Kidney (tissue), 14 donors: ENCODE data around the gene CA10. TPM values are rescaled to one million over a fixed set of nuclear protein-coding genes. Genes with fewer than 3 reads are reported as not detected.

Experiments used
- DNase-seq, 5 donors: peaks; one replicate each; pipeline ENCODE4 v3.0.0-alpha.2; 2013 to 2020
- FAIRE-seq: peaks from 2 replicates; lab custom pipeline; 2012; peaks lifted over from hg19 to GRCh38; lab: Jason Lieb, UNC
- H3K27ac ChIP-seq, 2 donors: one replicate each; pipeline ENCODE4 v1.7.0; 2013; ENCODE audit warnings: low read depth in 2 of 2, low read length in 2 of 2, inconsistent platforms in 1 of 2
- H3K27me3 ChIP-seq: one replicate; pipeline ENCODE4 v1.7.1; 2013; ENCODE audit warnings: low read length, inconsistent platforms; ENCODE audit not compliant: control insufficient read depth, insufficient read depth
- H3K36me3 ChIP-seq, 3 donors: one replicate each; pipeline versions ENCODE4 v1.7.0 to v1.7.1; 2013; ENCODE audit warnings: low read length in 3 of 3, control low read depth in 1 of 3, inconsistent platforms in 1 of 3; ENCODE audit not compliant: insufficient read depth in 3 of 3, control insufficient read depth in 2 of 3
- H3K4me1 ChIP-seq, 3 donors: one replicate each; pipeline versions ENCODE4 v1.7.0 to v1.7.1; 2013; ENCODE audit warnings: low read length in 3 of 3, inconsistent platforms in 1 of 3, low read depth in 1 of 3; ENCODE audit not compliant: control insufficient read depth in 2 of 3, insufficient read depth in 2 of 3
- H3K4me3 ChIP-seq, 3 donors: one replicate each; pipeline versions ENCODE4 v1.7.0 to v1.8.1; 2013; ENCODE audit warnings: low read length in 3 of 3, control low read depth in 1 of 3, inconsistent platforms in 1 of 3
- H3K9ac ChIP-seq, 3 donors: one replicate each; pipeline versions ENCODE4 v1.7.0 to v1.7.1; 2013; ENCODE audit warnings: low read length in 3 of 3, control low read depth in 1 of 3, inconsistent platforms in 1 of 3
- H3K9me3 ChIP-seq, 3 donors: one replicate each; pipeline versions ENCODE4 v1.7.0 to v1.7.1; 2013; ENCODE audit warnings: low read length in 3 of 3, control low read depth in 1 of 3, inconsistent platforms in 1 of 3; ENCODE audit not compliant: control insufficient read depth in 2 of 3, insufficient read depth in 1 of 3
- intact Hi-C: fragments of 100-400 bp; cut with DNase I; formaldehyde crosslinking; loops from one replicate; pipeline ENCODE4 v1.11.1; 2022
- polyA plus RNA-seq: library from polyadenylated mRNA; stranded (reverse); fragments of 350-450 nt; fragmentation: Illumina TruSeq; extraction: RNeasy Lipid Tissue Mini Kit (QIAGEN cat#74804); gene quantifications from one replicate; pipeline ENCODE4 v1.2.3, GENCODE V29; 2014; ENCODE audit warnings: low read depth, low replicate concordance; ENCODE audit not compliant: insufficient read depth
- total RNA-seq: library from RNA; stranded (reverse); fragmentation: NEBNext Ultra II Directional; extraction: Animal tissue kit (Norgen Biotek cat#: 25700); gene quantifications from one replicate; pipeline ENCODE4 v1.2.1, GENCODE V29; 2021
- TF ChIP-seq, protein P1 (sequence below): IDR thresholded peaks from 3 replicates; pipeline ENCODE4 v1.5.1; 2012; ENCODE audit warnings: mild to moderate bottlenecking, moderate library complexity, borderline replicate concordance; ENCODE audit not compliant: insufficient read depth; ENCODE audit errors: extremely low read depth
- donor health status: control.
- donor health status: control.
- donor health status: control.
- donor health status: control.
- donor health status: control.
- donor health status: DM: yes; HTN: yes; CAD: no.
- donor health status: Normal renal cell carcinoma (clear cell type).

The CA10 gene
- total and polyA plus RNA-seq, 2 donors from 2014 or later, result 3.7 to 9.8 TPM

DNA sequence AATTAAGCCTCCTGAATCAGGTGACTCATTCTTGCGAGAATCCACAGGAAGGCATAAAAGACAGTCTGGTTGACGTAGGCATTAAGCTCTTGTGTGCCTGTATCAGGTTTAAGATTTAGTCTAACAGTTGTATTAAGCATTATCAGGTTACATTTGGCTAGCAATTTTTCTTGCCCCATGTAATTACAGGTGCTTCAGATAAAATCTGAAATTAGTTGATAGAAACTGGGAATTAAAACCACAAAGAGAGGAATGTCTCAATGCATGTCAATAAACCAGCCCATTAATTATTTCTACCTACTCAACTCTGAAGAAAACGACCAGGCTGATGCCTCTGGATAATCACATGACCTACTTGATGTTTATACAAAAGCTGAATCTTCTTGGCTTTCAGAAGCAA lies 217.2 kb downstream of the CA10 start:
- H3K4me3 ChIP-seq, result no peak overlapping the region
- H3K36me3 ChIP-seq, result no peaks in the 10 kb centered on the region
- H3K9me3 ChIP-seq, result no peaks in the 10 kb centered on the region
- FAIRE-seq (no peak), DNase-seq (no peak)
- H3K27me3 ChIP-seq, result no peaks in the 10 kb centered on the region
- no peak overlapping the region for H3K27ac ChIP-seq
- no peaks in the 10 kb centered on the region for H3K4me1 ChIP-seq
- no peak overlapping the region for H3K9ac ChIP-seq
- TF ChIP-seq, protein P1, sequence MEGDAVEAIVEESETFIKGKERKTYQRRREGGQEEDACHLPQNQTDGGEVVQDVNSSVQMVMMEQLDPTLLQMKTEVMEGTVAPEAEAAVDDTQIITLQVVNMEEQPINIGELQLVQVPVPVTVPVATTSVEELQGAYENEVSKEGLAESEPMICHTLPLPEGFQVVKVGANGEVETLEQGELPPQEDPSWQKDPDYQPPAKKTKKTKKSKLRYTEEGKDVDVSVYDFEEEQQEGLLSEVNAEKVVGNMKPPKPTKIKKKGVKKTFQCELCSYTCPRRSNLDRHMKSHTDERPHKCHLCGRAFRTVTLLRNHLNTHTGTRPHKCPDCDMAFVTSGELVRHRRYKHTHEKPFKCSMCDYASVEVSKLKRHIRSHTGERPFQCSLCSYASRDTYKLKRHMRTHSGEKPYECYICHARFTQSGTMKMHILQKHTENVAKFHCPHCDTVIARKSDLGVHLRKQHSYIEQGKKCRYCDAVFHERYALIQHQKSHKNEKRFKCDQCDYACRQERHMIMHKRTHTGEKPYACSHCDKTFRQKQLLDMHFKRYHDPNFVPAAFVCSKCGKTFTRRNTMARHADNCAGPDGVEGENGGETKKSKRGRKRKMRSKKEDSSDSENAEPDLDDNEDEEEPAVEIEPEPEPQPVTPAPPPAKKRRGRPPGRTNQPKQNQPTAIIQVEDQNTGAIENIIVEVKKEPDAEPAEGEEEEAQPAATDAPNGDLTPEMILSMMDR, result no peak
- intact Hi-C loops, result no loop called here

DNA sequence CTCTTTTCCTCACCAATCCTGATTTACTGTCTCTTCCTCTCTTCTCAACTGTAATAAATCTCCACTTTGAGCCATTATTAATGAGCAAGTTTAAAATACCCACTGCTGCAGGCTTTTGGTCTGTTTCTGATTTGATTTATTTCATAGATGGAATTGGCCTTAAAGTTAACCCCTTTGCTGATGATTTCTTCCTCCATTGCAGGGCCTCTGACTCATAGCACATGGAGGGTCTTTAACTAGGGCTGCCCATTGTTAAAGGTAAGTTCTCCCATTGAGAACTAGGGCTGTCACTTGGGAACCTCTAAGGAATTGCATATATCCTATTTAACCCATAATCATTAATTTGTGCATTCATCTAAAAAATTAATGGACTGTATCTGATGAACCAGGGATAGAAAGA lies 221.2 kb downstream of the CA10 start:
- Histone ChIP-seq H3K4me3 (no peak overlapping the region), H3K4me1 (no peaks in the 10 kb centered on the region), H3K27ac (no peak overlapping the region), H3K27me3 (no peaks in the 10 kb centered on the region), H3K36me3 (no peaks in the 10 kb centered on the region), H3K9me3 (no peaks in the 10 kb centered on the region), H3K9ac (no peak overlapping the region)
- FAIRE-seq (no peak), DNase-seq (no peak)
- TF ChIP-seq, protein P1, result no peak
- intact Hi-C loops, result no loop called here

DNA sequence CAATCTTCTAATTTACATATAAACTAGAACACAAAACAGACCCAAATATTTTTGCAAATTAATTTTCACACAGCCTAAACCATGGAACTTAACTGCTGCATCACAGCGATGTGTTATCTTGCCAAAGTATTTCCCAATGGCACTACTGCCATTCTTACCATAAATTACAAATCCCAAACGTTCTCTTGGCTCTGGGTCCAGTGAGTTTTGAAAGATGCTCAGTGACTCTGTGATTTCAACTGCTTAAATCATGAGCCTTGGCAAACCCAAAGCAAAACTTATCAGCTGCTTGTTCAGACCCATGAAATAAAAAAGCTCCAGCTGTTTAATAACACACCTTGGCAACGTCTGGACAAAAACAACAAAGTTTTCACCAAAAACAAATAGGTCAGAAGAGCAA lies 223.0 kb downstream of the CA10 start:
- Histone ChIP-seq H3K36me3 (no peaks in the 10 kb centered on the region), H3K9ac (no peak overlapping the region), H3K9me3 (no peaks in the 10 kb centered on the region), H3K4me3 (no peak overlapping the region), H3K27me3 (no peaks in the 10 kb centered on the region), H3K27ac (no peak overlapping the region), H3K4me1 (no peaks in the 10 kb centered on the region)
- TF ChIP-seq, protein P1, result no peak
- DNase-seq (no peak), FAIRE-seq (no peak)
- intact Hi-C loops, result no loop called here

DNA sequence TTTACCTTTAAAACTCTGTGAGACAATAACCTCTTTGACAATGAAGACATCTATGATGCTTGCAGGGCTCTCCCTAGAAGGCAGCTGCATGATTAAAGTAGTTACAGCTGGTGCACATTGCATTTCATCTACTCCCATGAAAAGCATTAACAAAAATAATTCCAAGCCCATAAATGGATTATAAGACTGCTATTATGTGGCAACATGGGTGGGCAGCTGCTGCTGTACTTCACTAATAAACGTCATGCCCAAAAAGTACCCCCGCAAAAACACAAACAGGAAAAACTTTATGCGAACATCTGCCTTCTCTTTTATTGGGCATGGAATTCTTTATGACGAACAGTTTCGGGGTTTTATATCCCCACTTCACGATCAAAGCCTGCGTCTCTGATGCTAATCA lies 224.9 kb downstream of the CA10 start:
- intact Hi-C loops, result no loop called here
- Histone ChIP-seq H3K9ac (no peak overlapping the region), H3K4me1 (no peaks in the 10 kb centered on the region), H3K36me3 (no peaks in the 10 kb centered on the region), H3K27me3 (no peaks in the 10 kb centered on the region), H3K27ac (no peak overlapping the region), H3K9me3 (no peaks in the 10 kb centered on the region), H3K4me3 (no peak overlapping the region)
- DNase-seq, result no peak
- no peak for FAIRE-seq
- TF ChIP-seq, protein P1, result no peak
